Keratinocyte (primary cell): ENCODE measurements around the gene FAM50A. TPM values are rescaled to one million over a fixed set of nuclear protein-coding genes. Genes with fewer than 3 reads are reported as not detected.

Experiments
- DNase-seq: peaks from one replicate; pipeline ENCODE4 v3.0.0-alpha.2; 2011; ENCODE audit warnings: low read depth, missing footprints, low spot score
- FAIRE-seq: peaks from 2 replicates; lab custom pipeline; 2011; peaks lifted over from hg19 to GRCh38; lab: Jason Lieb, UNC
- H2AFZ ChIP-seq: 2 replicates; pipeline ENCODE4 v1.6.0; 2012; ENCODE audit warnings: low read length, control low read depth, inconsistent platforms; ENCODE audit not compliant: control insufficient read depth
- H3K27ac ChIP-seq: 2 replicates; pipeline ENCODE4 v1.5.1; 2011; ENCODE audit warnings: low read length; ENCODE audit not compliant: control insufficient read depth, insufficient read depth
- H3K27me3 ChIP-seq: 3 replicates; pipeline ENCODE4 v1.6.0; 2011; ENCODE audit warnings: low read length; ENCODE audit not compliant: control insufficient read depth, insufficient read depth; ENCODE audit errors: extremely low read depth
- H3K36me3 ChIP-seq, 2 experiments: 2 replicates in 1 of 2; 3 replicates in 1 of 2; pipeline ENCODE4 v1.5.1; 2011; ENCODE audit warnings: low read length in 2 of 2, mild to moderate bottlenecking in 1 of 2; ENCODE audit not compliant: control insufficient read depth in 2 of 2, insufficient read depth in 2 of 2; ENCODE audit errors: extremely low read depth in 1 of 2
- H3K4me1 ChIP-seq: 3 replicates; pipeline ENCODE4 v1.5.1; 2011; ENCODE audit warnings: low read length; ENCODE audit not compliant: control insufficient read depth, insufficient read depth; ENCODE audit errors: extremely low read depth
- H3K4me2 ChIP-seq: 3 replicates; pipeline ENCODE4 v1.6.0; 2011; ENCODE audit warnings: low read depth, low read length; ENCODE audit not compliant: control insufficient read depth, insufficient read depth; ENCODE audit errors: extremely low read depth
- H3K4me3 ChIP-seq, 3 experiments: fragments of 200-600 bp in 1 of 3; sonication (generic) in 1 of 3; 2 replicates in 2 of 3; 3 replicates in 1 of 3; pipeline ENCODE4 v1.5.1; 2011 to 2016; ENCODE audit warnings: low read length in 3 of 3, mild to moderate bottlenecking in 3 of 3, control low read depth in 2 of 3, inconsistent platforms in 1 of 3, low read depth in 1 of 3, mixed read lengths in 1 of 3, mixed run types in 1 of 3, moderate library complexity in 1 of 3; ENCODE audit not compliant: control insufficient read depth in 2 of 3, insufficient read depth in 2 of 3; ENCODE audit errors: extremely low read depth in 1 of 3
- H3K79me2 ChIP-seq: 2 replicates; pipeline ENCODE4 v1.6.0; 2012; ENCODE audit warnings: low read length; ENCODE audit not compliant: control insufficient read depth, insufficient read depth
- H3K9ac ChIP-seq: 3 replicates; pipeline ENCODE4 v1.6.0; 2011; ENCODE audit warnings: low read length; ENCODE audit not compliant: control insufficient read depth, insufficient read depth; ENCODE audit errors: extremely low read depth
- H3K9me1 ChIP-seq: 3 replicates; pipeline ENCODE4 v1.6.0; 2011; ENCODE audit warnings: low read length; ENCODE audit not compliant: control insufficient read depth, insufficient read depth; ENCODE audit errors: extremely low read depth
- H3K9me3 ChIP-seq: 2 replicates; pipeline ENCODE4 v1.5.1; 2012; ENCODE audit warnings: low read depth, low read length; ENCODE audit not compliant: control insufficient read depth
- H4K20me1 ChIP-seq: 3 replicates; pipeline ENCODE4 v1.6.0; 2011; ENCODE audit warnings: low read length; ENCODE audit not compliant: control insufficient read depth, insufficient read depth; ENCODE audit errors: extremely low read depth
- CTCF ChIP-seq, 3 experiments: IDR thresholded peaks in 1 of 3; conservative IDR thresholded peaks in 1 of 3; optimal IDR thresholded peaks in 1 of 3; 2 replicates in 2 of 3; 3 replicates in 1 of 3; pipeline versions ENCODE3 to v1.5.1; 2011; ENCODE audit warnings: low read length in 3 of 3, mild to moderate bottlenecking in 3 of 3, moderate library complexity in 2 of 3, control low read depth in 1 of 3, inconsistent platforms in 1 of 3; ENCODE audit not compliant: insufficient read depth in 2 of 3; ENCODE audit errors: extremely low read depth in 1 of 3
- EZH2 ChIP-seq: IDR thresholded peaks from one replicate; pipeline ENCODE4 v1.6.1; 2012; ENCODE audit warnings: inconsistent platforms, mild to moderate bottlenecking, low read length, moderate library complexity
- dilution Hi-C: fragments of 300-500 bp; cut with MboI; formaldehyde crosslinking; loops from one replicate; pipeline ENCODE4 v1.7.0; 2020; ENCODE audit warnings: low sequenced_read_pairs; ENCODE audit not compliant: extremely low pct_ligation_motif_present
- polyA plus RNA-seq, 5 experiments: library from polyadenylated mRNA; depleted of rRNA in 3 of 5; stranded (reverse) in 3 of 5; stranded (forward) in 1 of 5; unstranded in 1 of 5; fragments of >200 nt; gene quantifications; 1 replicate in 1 of 5; 2 replicates in 3 of 5; 3 replicates in 1 of 5; pipeline versions ENCODE4 v1.2.1 to v1.2.3, GENCODE V29; 2011 to 2012; ENCODE audit warnings: missing spikeins in 2 of 5, low read depth in 1 of 5, low replicate concordance in 1 of 5

The FAM50A gene
- polyA plus RNA-seq, 1 donor (not counting 4 experiments of a cell fraction or from before 2014, with no cell fraction given), result 35.7 TPM

GRCh38 chrX:154450312-154450711, 6.4 kb downstream of the FAM50A start:
- Histone ChIP-seq H3K9me1 (no peaks in the 10 kb centered on the region), H3K27me3 (no peaks in the 10 kb centered on the region), H3K9ac (no peak overlapping the region), H3K79me2 (no peaks in the 10 kb centered on the region), H3K4me1 (no peaks in the 10 kb centered on the region), H3K36me3 (peaks cover 0 to 9% of the 10 kb centered on the region in 2 experiments), H3K4me3 (no peak overlapping the region), H3K9me3 (no peaks in the 10 kb centered on the region), H3K27ac (no peak overlapping the region), H2AFZ (no peak overlapping the region), H3K4me2 (no peak overlapping the region), H4K20me1 (no peaks in the 10 kb centered on the region)
- FAIRE-seq (no peak), DNase-seq (no peak)
- dilution Hi-C loops, result no loop called here
- TF ChIP-seq EZH2, result no peak
- no peak for TF ChIP-seq CTCF (optimal IDR thresholded peaks at IDR 0.05 in 1 of 3, IDR thresholded peaks at IDR 0.05 in 1 of 3, conservative IDR thresholded peaks at IDR 0.05 in 1 of 3; ENCODE audit: extremely low read depth in 1 of 3, insufficient read depth in 2 of 3, low read length in 3 of 3)

GRCh38 chrX:154452823-154453222, 8.9 kb downstream of the FAM50A start:
- no peak overlapping the region for H3K4me3 ChIP-seq
- no peak for FAIRE-seq
- dilution Hi-C loops, result no loop called here

More at GRCh38 chrX:154452823-154453222, 8.9 kb downstream of the FAM50A start:
- Histone ChIP-seq H3K27me3 (no peaks in the 10 kb centered on the region), H3K9me1 (no peaks in the 10 kb centered on the region), H3K27ac (no peak overlapping the region), H4K20me1 (no peaks in the 10 kb centered on the region), H3K9ac (no peak overlapping the region), H3K4me2 (no peak overlapping the region), H3K79me2 (no peaks in the 10 kb centered on the region), H2AFZ (no peak overlapping the region), H3K9me3 (no peaks in the 10 kb centered on the region), H3K36me3 (peaks cover 0 to 9% of the 10 kb centered on the region in 2 experiments), H3K4me1 (no peaks in the 10 kb centered on the region)
- DNase-seq, result no peak
- no peak for TF ChIP-seq EZH2
- TF ChIP-seq CTCF (optimal IDR thresholded peaks at IDR 0.05 in 1 of 3, IDR thresholded peaks at IDR 0.05 in 1 of 3, conservative IDR thresholded peaks at IDR 0.05 in 1 of 3; ENCODE audit: extremely low read depth in 1 of 3, insufficient read depth in 2 of 3, low read length in 3 of 3), result no peak
